HCT116 (cell line): ENCODE measurements around the gene FRMD8. TPM values are rescaled to one million over a fixed set of nuclear protein-coding genes. Genes with fewer than 3 reads are reported as not detected.
A peak's percentile ranks its signal among the peaks of the same experiment; 100 is the strongest.

Experiments used
- ATAC-seq: fragments of 200-7000 bp; cut with Tn5 transposase; 2 replicates; pipeline ENCODE4 v1.9.1; 2020; ENCODE audit warnings: mild to moderate bottlenecking, moderate library complexity
- BruUV-seq: library from RNA; stranded (reverse); fragments of 400-500 nt; replicated peaks from 2 replicates; lab custom pipeline; 2021; lab: Mats Ljungman, UMichigan
- CTCF ChIA-PET: fragments of 300-600 bp; sonication (Branson Sonifier 250); formaldehyde crosslinking; loops from one replicate; lab custom pipeline; 2021; ENCODE audit warnings: antibody characterized with exemption; lab: Charles Lee
- POLR2A ChIA-PET: fragments of 300-600, 350-600 bp; sonication (Branson Sonifier 250); formaldehyde crosslinking; loops from one replicate; lab custom pipeline; 2021; ENCODE audit warnings: antibody characterized with exemption; lab: Charles Lee
- RAD21 ChIA-PET, 2 experiments: fragments of 300-600 bp; sonication (Branson Sonifier 250); formaldehyde crosslinking; loops; one replicate each; lab custom pipeline; 2023; ENCODE audit warnings: low total read pairs in 2 of 2; ENCODE audit not compliant: uncharacterized antibody in 2 of 2, unreplicated experiment in 2 of 2, low non-redundant PET in 1 of 2; lab: Charles Lee
- DNase-seq: peaks from one replicate; pipeline ENCODE4 v3.0.0-alpha.2; 2010; ENCODE audit warnings: low read depth, low spot score
- H2AFZ ChIP-seq: fragments of 200-600 bp; shearing (Covaris generic), sonication (generic); 2 replicates; pipeline ENCODE4 v1.6.1; 2017; ENCODE audit warnings: low read depth, mixed run types, mixed read lengths, antibody characterized with exemption, low read length; ENCODE audit not compliant: poor library complexity, severe bottlenecking
- H3K27ac ChIP-seq: 2 replicates; pipeline ENCODE4 v1.5.1; 2012; ENCODE audit warnings: low read depth, low read length
- H3K27me3 ChIP-seq: fragments of 200-600 bp; sonication (generic); 2 replicates; pipeline ENCODE4 v1.6.1; 2016; ENCODE audit warnings: mixed run types, low read length, mixed read lengths; ENCODE audit not compliant: insufficient read depth
- H3K36me3 ChIP-seq, 2 experiments: fragments of 200-500 bp in 1 of 2; fragments of 200-600 bp in 1 of 2; sonication (Bioruptor generic) in 1 of 2; sonication (generic) in 1 of 2; 2 replicates each; pipeline versions ENCODE4 v1.5.1 to v1.6.1; 2014 to 2016; ENCODE audit warnings: low read length in 2 of 2, inconsistent platforms in 1 of 2, mixed read lengths in 1 of 2, mixed run types in 1 of 2; ENCODE audit not compliant: insufficient read depth in 2 of 2, control insufficient read depth in 1 of 2
- H3K4me1 ChIP-seq, 2 experiments: fragments of 200-600 bp in 1 of 2; sonication (generic) in 1 of 2; 2 replicates each; pipeline versions ENCODE4 v1.5.1 to v1.6.1; 2012 to 2017; ENCODE audit warnings: low read length in 2 of 2, inconsistent platforms in 1 of 2, mild to moderate bottlenecking in 1 of 2, mixed read lengths in 1 of 2, mixed run types in 1 of 2, moderate library complexity in 1 of 2; ENCODE audit not compliant: insufficient read depth in 2 of 2, control insufficient read depth in 1 of 2
- H3K4me2 ChIP-seq: fragments of 200-600 bp; sonication (generic); 2 replicates; pipeline ENCODE4 v1.6.1; 2017; ENCODE audit warnings: mixed run types, low read length, mixed read lengths
- H3K4me3 ChIP-seq, 2 experiments: fragments of 200-600 bp in 1 of 2; sonication (generic) in 1 of 2; replicated peaks in 1 of 2; 2 replicates each; pipeline ENCODE4 v1.5.1; 2011 to 2016; ENCODE audit warnings: low read length in 2 of 2, control low read depth in 1 of 2, low read depth in 1 of 2, mild to moderate bottlenecking in 1 of 2, mixed read lengths in 1 of 2, mixed run types in 1 of 2
- H3K79me2 ChIP-seq: fragments of 200-600 bp; sonication (generic); 2 replicates; pipeline ENCODE4 v1.6.1; 2017; ENCODE audit warnings: mild to moderate bottlenecking, mixed run types, low read length, moderate library complexity, mixed read lengths; ENCODE audit not compliant: insufficient read depth
- H3K9ac ChIP-seq: fragments of 200-600 bp; sonication (generic); 2 replicates; pipeline ENCODE4 v1.6.1; 2016; ENCODE audit warnings: low read length, mixed read lengths
- H3K9me2 ChIP-seq: fragments of 200-600 bp; sonication (generic), shearing (Covaris generic); 2 replicates; pipeline ENCODE4 v1.6.1; 2017; ENCODE audit warnings: mixed run types, mild to moderate bottlenecking, moderate library complexity; ENCODE audit not compliant: insufficient read depth
- H3K9me3 ChIP-seq, 2 experiments: fragments of 200-500 bp in 1 of 2; fragments of 200-600 bp in 1 of 2; sonication (Bioruptor generic) in 1 of 2; sonication (generic) in 1 of 2; 2 replicates each; pipeline ENCODE4 v1.6.1; 2014 to 2017; ENCODE audit warnings: low read length in 2 of 2, mixed read lengths in 2 of 2, inconsistent platforms in 1 of 2, low read depth in 1 of 2, mild to moderate bottlenecking in 1 of 2, mixed run types in 1 of 2, moderate library complexity in 1 of 2; ENCODE audit not compliant: control insufficient read depth in 1 of 2, insufficient read depth in 1 of 2
- H4K20me1 ChIP-seq: fragments of 200-600 bp; sonication (generic), shearing (Covaris generic); 2 replicates; pipeline ENCODE4 v1.6.1; 2017; ENCODE audit warnings: mixed run types, mild to moderate bottlenecking, moderate library complexity; ENCODE audit not compliant: insufficient read depth
- ATF3 ChIP-seq: IDR thresholded peaks from 2 replicates; pipeline ENCODE4 v1.6.1; 2012
- CBX3 ChIP-seq: IDR thresholded peaks from 2 replicates; pipeline ENCODE4 v1.6.1; 2012; ENCODE audit warnings: low read depth
- FOSL1 ChIP-seq: IDR thresholded peaks from 2 replicates; pipeline ENCODE4 v1.6.1; 2012; ENCODE audit warnings: low read depth
- JUND ChIP-seq: IDR thresholded peaks from 2 replicates; pipeline ENCODE4 v1.6.1; 2012
- POLR2AphosphoS5 ChIP-seq: IDR thresholded peaks from 2 replicates; pipeline ENCODE4 v1.6.1; 2011; ENCODE audit warnings: mild to moderate bottlenecking, low read depth, low read length, moderate library complexity
- REST ChIP-seq: IDR thresholded peaks from 2 replicates; pipeline ENCODE4 v1.6.1; 2012; ENCODE audit warnings: low read depth
- SIN3A ChIP-seq: IDR thresholded peaks from 2 replicates; pipeline ENCODE4 v1.6.1; 2012; ENCODE audit warnings: low read depth
- ZNF274 ChIP-seq: fragments of 200-500 bp; sonication (Bioruptor generic); IDR thresholded peaks from 2 replicates; pipeline ENCODE4 v1.6.1; 2014; ENCODE audit warnings: mild to moderate bottlenecking, low read depth, low read length, inconsistent platforms
- intact Hi-C: fragments of 100-400 bp; cut with micrococcal nuclease; formaldehyde crosslinking; loops from 2 replicates; pipeline ENCODE4 v1.10.0; 2022
- total RNA-seq: library from RNA; stranded (reverse); gene quantifications from one replicate; pipeline ENCODE4 v1.2.1, GENCODE V29; 2021; ENCODE audit not compliant: unreplicated experiment

The FRMD8 gene
- total RNA-seq, 1 experiment from 2014 or later: 35.8 TPM

DNA sequence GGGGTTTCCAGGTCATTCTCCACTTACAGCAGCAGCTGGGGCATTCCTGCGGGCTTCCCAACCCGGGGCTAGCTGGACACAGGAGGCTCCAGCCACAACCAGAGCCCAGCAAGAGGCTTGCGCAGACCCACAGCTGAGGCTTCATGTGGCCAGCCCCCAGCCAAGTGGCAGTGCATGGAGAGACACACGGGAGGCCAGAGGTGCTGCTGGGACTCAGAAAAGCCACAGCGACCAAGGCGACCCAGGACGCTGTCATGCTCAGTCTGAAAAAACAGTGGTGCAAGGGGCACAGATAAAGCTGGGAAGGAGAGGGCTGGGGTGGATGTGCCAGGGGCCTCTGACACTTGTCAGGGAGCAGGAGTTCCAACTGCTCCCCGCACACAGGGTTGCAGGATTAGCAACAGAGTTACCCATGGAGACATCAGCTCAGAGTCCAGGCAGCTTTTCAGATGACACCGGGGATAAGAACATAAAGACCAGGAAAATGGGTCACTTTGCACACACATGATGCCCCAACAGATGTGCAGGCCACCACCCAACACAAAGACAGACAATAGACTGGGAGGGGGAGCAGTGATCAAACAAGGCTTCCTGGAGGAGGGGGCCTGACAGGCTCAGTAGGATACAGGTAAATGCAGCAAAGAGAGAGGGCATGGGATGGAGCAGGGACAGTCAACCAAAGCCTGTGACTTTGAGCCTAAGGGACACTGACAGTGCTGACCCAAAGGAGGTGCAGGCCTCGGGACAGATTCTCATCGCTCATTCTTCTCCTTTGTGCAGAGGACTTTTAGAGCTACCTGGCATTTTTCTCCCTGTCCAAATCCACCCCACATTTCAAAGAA, 29.3 kb downstream of the FRMD8 start:
- Histone ChIP-seq H3K79me2 (peaks cover 5% of the 10 kb centered on the region), H4K20me1 (no peaks in the 10 kb centered on the region), H3K9ac (peak overlapping the region; percentile 95), H3K4me1 (peaks cover 41 to 52% of the 10 kb centered on the region in 2 experiments), H3K27me3 (no peaks in the 10 kb centered on the region), H3K9me2 (no peaks in the 10 kb centered on the region), H3K36me3 (peaks cover 0 to 3% of the 10 kb centered on the region in 2 experiments; a peak in 2 of 4 replicates), H2AFZ (peak overlapping the region; percentile 49), H3K9me3 (no peaks in the 10 kb centered on the region), H3K4me2 (peak overlapping the region; percentile 96), H3K4me3 (peak overlapping the region; percentile 7 to 29; a peak in 1 of 4 replicates), H3K27ac (no peak overlapping the region)
- TF ChIP-seq FOSL1 (no peak), CBX3 (no peak), REST (no peak), JUND (no peak), POLR2AphosphoS5 (no peak; the same call in 1 of the 2 replicates), ZNF274 (no peak), ATF3 (no peak), SIN3A (no peak)
- ATAC-seq (no peak), DNase-seq (no peak)
- RAD21 ChIA-PET: interaction anchor here (0.8 to 2.4 kb wide), 8 partner anchors 9 to 95 kb away, joined by 3 to 14 read pairs (median 4); no protein-coding TSS in a partner anchor
- CTCF ChIA-PET: interaction anchor here (0.7 to 3.9 kb wide), 11 partner anchors 13 to 125 kb away, joined by 3 to 37 read pairs (median 5); no protein-coding TSS in a partner anchor
- BruUV-seq: no TSS peak
- intact Hi-C loops: loop anchor here (1.0 kb wide), 3 partner anchors 18 to 95 kb away; no protein-coding TSS in a partner anchor
- POLR2A ChIA-PET: interaction anchor here (0.9 to 15.5 kb wide), 10 partner anchors 11 to 83 kb away, joined by 3 to 910 read pairs (median 4); partner anchors contain the start of genes MALAT1 and SLC25A45
